IMR-90 (cell line): ENCODE measurements around the gene SCTR. TPM values are rescaled to one million over a fixed set of nuclear protein-coding genes. Genes with fewer than 3 reads are reported as not detected.

Source experiments
- ATAC-seq: fragments of 200-7000 bp; cut with Tn5 transposase; 2 replicates; pipeline ENCODE4 v1.9.1; 2020; ENCODE audit warnings: low read depth, mild to moderate bottlenecking, moderate library complexity
- BruUV-seq: library from RNA; stranded (reverse); fragments of 400-500 nt; replicated peaks from 2 replicates; lab custom pipeline; 2021; lab: Mats Ljungman, UMichigan
- CTCF ChIA-PET: fragments of 300-600 bp; formaldehyde crosslinking; extraction: SDS; loops from one replicate; lab custom pipeline; 2021; ENCODE audit warnings: antibody characterized with exemption; lab: Yijun Ruan, JAX
- POLR2A ChIA-PET: fragments of 300-600 bp; sonication (Branson Sonifier 250); formaldehyde crosslinking; loops from one replicate; lab custom pipeline; 2022; ENCODE audit warnings: antibody characterized with exemption; ENCODE audit not compliant: unreplicated experiment; lab: Charles Lee
- DNase-seq: peaks from one replicate; pipeline ENCODE4 v3.0.0; 2013
- H2AFZ ChIP-seq: replicated peaks from 2 replicates; pipeline ENCODE3; 2013; ENCODE audit warnings: low read length, mild to moderate bottlenecking; ENCODE audit not compliant: poor library complexity
- H2AK5ac ChIP-seq: 2 replicates; pipeline ENCODE4 v1.6.1; 2013; ENCODE audit warnings: low read depth, low read length, inconsistent platforms
- H2AK9ac ChIP-seq: replicated peaks from 2 replicates; pipeline ENCODE3; 2013; ENCODE audit warnings: mild to moderate bottlenecking, low read depth, low read length, moderate library complexity; ENCODE audit not compliant: poor library complexity
- H2BK120ac ChIP-seq: 2 replicates; pipeline ENCODE4 v1.6.1; 2013; ENCODE audit warnings: low read depth, low read length, inconsistent platforms
- H2BK15ac ChIP-seq: 3 replicates; pipeline ENCODE4 v1.6.1; 2013; ENCODE audit warnings: low read depth, low read length, inconsistent platforms
- H2BK20ac ChIP-seq: 2 replicates; pipeline ENCODE4 v1.6.1; 2013; ENCODE audit warnings: low read depth, mild to moderate bottlenecking, inconsistent platforms, low read length, moderate library complexity
- H2BK5ac ChIP-seq: 2 replicates; pipeline ENCODE4 v1.6.1; 2013; ENCODE audit warnings: mild to moderate bottlenecking, low read depth, low read length, inconsistent platforms; ENCODE audit not compliant: poor library complexity, severe bottlenecking
- H3K14ac ChIP-seq: replicated peaks from 2 replicates; pipeline ENCODE4 v1.6.1; 2013; ENCODE audit warnings: low read depth, low read length, inconsistent platforms
- H3K18ac ChIP-seq: 2 replicates; pipeline ENCODE4 v1.6.1; 2013; ENCODE audit warnings: low read depth, low read length, control low read depth
- H3K23ac ChIP-seq: 2 replicates; pipeline ENCODE4 v1.6.1; 2013; ENCODE audit warnings: low read depth, low read length, inconsistent platforms
- H3K27ac ChIP-seq: 2 replicates; pipeline ENCODE4 v1.5.1; 2013; ENCODE audit warnings: mild to moderate bottlenecking, control low read depth, low read length; ENCODE audit not compliant: insufficient read depth
- H3K27me3 ChIP-seq: 2 replicates; pipeline ENCODE4 v1.6.1; 2013; ENCODE audit warnings: low read length; ENCODE audit not compliant: control insufficient read depth, insufficient read depth
- H3K36me3 ChIP-seq: 2 replicates; pipeline ENCODE4 v1.6.1; 2013; ENCODE audit warnings: low read length, mixed read lengths; ENCODE audit not compliant: control insufficient read depth, insufficient read depth
- H3K4ac ChIP-seq: 2 replicates; pipeline ENCODE4 v1.6.1; 2013; ENCODE audit warnings: low read depth, low read length, inconsistent platforms
- H3K4me1 ChIP-seq: 2 replicates; pipeline ENCODE4 v1.6.1; 2013; ENCODE audit warnings: low read length, mixed read lengths; ENCODE audit not compliant: control insufficient read depth, insufficient read depth
- H3K4me2 ChIP-seq: 2 replicates; pipeline ENCODE4 v1.6.1; 2013; ENCODE audit warnings: low read depth, mild to moderate bottlenecking, control low read depth, low read length, moderate library complexity
- H3K4me3 ChIP-seq: 2 replicates; pipeline ENCODE4 v1.5.1; 2013; ENCODE audit warnings: low read depth, mild to moderate bottlenecking, control low read depth, low read length, moderate library complexity; ENCODE audit not compliant: insufficient read depth
- H3K56ac ChIP-seq: 2 replicates; pipeline ENCODE4 v1.6.1; 2013; ENCODE audit warnings: low read length, inconsistent platforms; ENCODE audit not compliant: insufficient read depth; ENCODE audit errors: extremely low read depth
- H3K79me1 ChIP-seq, 2 experiments: 2 replicates each; pipeline ENCODE4 v1.6.1; 2013; ENCODE audit warnings: low read length in 2 of 2, inconsistent platforms in 1 of 2, low read depth in 1 of 2
- H3K9ac ChIP-seq: 2 replicates; pipeline ENCODE4 v1.6.1; 2013; ENCODE audit warnings: low read depth, low read length, control low read depth
- H3K9me1 ChIP-seq: 2 replicates; pipeline ENCODE4 v1.6.1; 2013; ENCODE audit warnings: low read length, inconsistent platforms; ENCODE audit not compliant: insufficient read depth
- H3K9me3 ChIP-seq: 2 replicates; pipeline ENCODE4 v1.6.1; 2013; ENCODE audit warnings: low read length; ENCODE audit not compliant: control insufficient read depth, insufficient read depth
- H4K20me1 ChIP-seq: 2 replicates; pipeline ENCODE4 v1.6.1; 2013; ENCODE audit warnings: low read length, inconsistent platforms; ENCODE audit not compliant: insufficient read depth
- H4K5ac ChIP-seq: 2 replicates; pipeline ENCODE4 v1.6.1; 2013; ENCODE audit warnings: mild to moderate bottlenecking, low read depth, low read length, control low read depth
- H4K8ac ChIP-seq, 2 experiments: 2 replicates each; pipeline ENCODE4 v1.6.1; 2013; ENCODE audit warnings: low read depth in 2 of 2, low read length in 2 of 2, control low read depth in 1 of 2, inconsistent platforms in 1 of 2
- H4K91ac ChIP-seq: 2 replicates; pipeline ENCODE4 v1.6.1; 2013; ENCODE audit warnings: low read depth, low read length, inconsistent platforms; ENCODE audit not compliant: insufficient read depth
- BHLHE40 ChIP-seq: fragments of 150-350 bp; IDR thresholded peaks from 2 replicates; pipeline ENCODE4 v1.6.1; 2016; ENCODE audit warnings: mild to moderate bottlenecking, low read depth, low read length
- CEBPB ChIP-seq: IDR thresholded peaks from 2 replicates; pipeline ENCODE4 v1.6.1; 2012; ENCODE audit warnings: low read depth, low read length, improper control_type of control experiment
- CHD1 ChIP-seq: IDR thresholded peaks from 2 replicates; pipeline ENCODE4 v1.6.1; 2012; ENCODE audit warnings: low read depth, low read length, improper control_type of control experiment
- FOS ChIP-seq: fragments of 150-350 bp; IDR thresholded peaks from 2 replicates; pipeline ENCODE4 v1.6.1; 2016; ENCODE audit warnings: low read depth, low read length
- MAZ ChIP-seq: IDR thresholded peaks from 2 replicates; pipeline ENCODE4 v1.6.1; 2012; ENCODE audit warnings: low read depth, mild to moderate bottlenecking, low read length, improper control_type of control experiment, moderate library complexity, borderline replicate concordance
- POLR2A ChIP-seq: IDR thresholded peaks from 2 replicates; pipeline ENCODE4 v1.6.1; 2012; ENCODE audit warnings: mild to moderate bottlenecking, low read depth, low read length
- RAD21 ChIP-seq: IDR thresholded peaks from 2 replicates; pipeline ENCODE4 v1.6.1; 2012; ENCODE audit warnings: low read length, improper control_type of control experiment
- WGBS, 2 experiments: methylation state at CpG; one replicate each; pipeline versions ENCODE4 v1.1.5 to v1.1.7; 2013; ENCODE audit warnings: missing lambda C conversion rate in 2 of 2; ENCODE audit not compliant: insufficient read length in 1 of 2; ENCODE audit errors: extremely low coverage in 2 of 2; 5-methylcytosine and 5-hydroxymethylcytosine counted together
- dilution Hi-C: fragments of 300-500 bp; cut with HindIII; formaldehyde crosslinking; loops from one replicate; pipeline ENCODE4 v1.14.3; 2018; ENCODE audit warnings: low sequenced_read_pairs; ENCODE audit not compliant: unreplicated experiment
- in situ Hi-C: fragments of 300-500 bp; cut with MboI; formaldehyde crosslinking; loops from 3 replicates; pipeline ENCODE4 v1.14.3; 2019; ENCODE audit warnings: low sequenced_read_pairs, inconsistent platforms, mixed read lengths
- intact Hi-C: fragments of 100-400 bp; cut with micrococcal nuclease; formaldehyde crosslinking; loops from 2 replicates; pipeline ENCODE4 v1.10.0; 2022
- polyA plus RNA-seq, 3 experiments: library from polyadenylated mRNA; depleted of rRNA; stranded (reverse); fragments of >200 nt; gene quantifications; 2 replicates each; pipeline ENCODE4 v1.2.3, GENCODE V29; 2012; ENCODE audit warnings: low replicate concordance in 1 of 3
- total RNA-seq: library from RNA; depleted of rRNA; stranded (reverse); fragments of >200 nt; gene quantifications from 2 replicates; pipeline ENCODE4 v1.2.3, GENCODE V29; 2012
- TF ChIP-seq, protein P1 (sequence below): fragments of 150-350 bp; IDR thresholded peaks from 2 replicates; pipeline ENCODE4 v1.6.1; 2016; ENCODE audit warnings: low read depth, mild to moderate bottlenecking, low read length, moderate library complexity, borderline replicate concordance
- TF ChIP-seq, protein P2 (sequence below): fragments of 150-350 bp; IDR thresholded peaks from 2 replicates; pipeline ENCODE4 v1.6.1; 2017; ENCODE audit warnings: mild to moderate bottlenecking, antibody characterized with exemption, low read length, low read depth
- TF ChIP-seq, protein P3 (sequence below): conservative IDR thresholded peaks from 2 replicates; pipeline ENCODE4 v1.5.1; 2012; ENCODE audit warnings: mild to moderate bottlenecking, low read depth, low read length, improper control_type of control experiment

SCTR gene
- total and polyA plus RNA-seq, 2 of the 4 experiments (the other 2 are of a cell fraction), result not detected

DNA sequence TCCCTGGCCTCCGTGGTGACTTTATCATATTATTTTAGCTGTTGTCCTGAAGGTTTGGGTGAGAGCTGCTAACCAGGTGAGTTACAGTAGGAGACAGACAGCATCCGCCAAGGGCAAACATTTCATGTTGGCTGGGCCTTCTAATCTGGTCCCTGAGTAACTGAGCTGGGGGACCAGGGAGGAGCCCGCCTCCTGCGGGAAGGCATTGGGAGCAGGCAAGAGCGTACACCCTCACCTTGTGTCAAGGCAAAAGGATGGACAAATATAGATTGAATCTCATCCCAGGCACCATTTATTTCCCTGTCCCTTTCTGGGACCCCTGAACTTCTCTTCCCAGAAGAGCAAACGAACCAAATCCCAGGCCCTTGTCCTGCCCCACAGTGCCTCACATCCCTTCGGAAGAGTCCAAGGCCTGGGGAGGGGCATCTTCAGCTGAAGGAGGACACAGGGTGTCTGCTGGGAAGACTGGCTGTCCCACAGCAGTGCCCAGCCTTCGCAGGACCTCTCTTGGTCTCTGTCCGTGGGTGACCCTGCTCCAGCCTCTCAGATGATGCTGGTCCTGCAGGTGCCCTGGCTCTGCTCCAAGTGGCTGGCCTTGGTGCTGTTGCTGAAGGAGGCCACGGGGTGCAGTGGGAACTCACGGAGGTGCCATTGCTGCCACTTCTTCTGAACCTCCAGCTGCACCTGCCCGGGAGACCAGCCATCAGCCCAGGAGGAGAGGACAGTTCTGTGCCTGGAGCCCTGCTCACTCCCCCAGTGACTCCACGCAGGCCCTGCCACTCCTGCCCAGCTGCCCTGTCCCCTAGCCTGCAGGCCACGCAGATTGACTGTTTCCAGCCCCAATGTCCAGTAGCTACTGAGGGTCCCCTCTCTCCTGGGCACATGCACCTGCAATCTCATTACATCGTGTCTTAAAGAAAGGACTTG lies 84.4 kb downstream of the SCTR start (continued):
- no peak for TF ChIP-seq BHLHE40

DNA sequence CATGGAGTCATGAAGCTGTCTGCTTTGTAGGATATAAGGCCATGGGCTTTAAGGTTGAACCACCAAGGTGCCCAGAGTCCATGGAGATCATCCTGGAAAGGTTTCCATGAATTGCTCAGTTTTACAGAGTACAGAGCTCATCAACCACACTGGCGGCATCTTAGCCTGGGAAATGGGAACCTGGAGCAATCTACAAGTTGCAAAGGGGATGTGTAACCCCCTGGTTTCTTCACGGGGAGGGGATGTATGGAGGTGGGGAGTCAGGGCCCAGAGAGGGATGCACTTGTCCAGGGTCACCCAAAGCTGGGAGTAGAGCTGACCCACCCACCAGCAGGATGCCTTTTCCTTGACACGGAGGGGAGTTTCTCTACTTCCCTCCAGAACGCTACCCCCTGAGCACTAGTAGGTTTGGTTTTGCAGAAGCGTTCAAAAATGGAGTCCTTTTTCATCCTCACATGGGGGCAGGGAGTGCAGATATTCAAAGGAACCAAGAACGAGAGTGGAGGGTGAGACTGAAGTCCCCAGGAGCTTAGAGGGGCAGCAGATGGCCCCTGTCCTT lies 85.5 kb downstream of the SCTR start:
- Histone ChIP-seq H2BK15ac (no peak overlapping the region), H3K18ac (no peak overlapping the region), H3K23ac (no peak overlapping the region), H4K20me1 (no peaks in the 10 kb centered on the region), H2BK120ac (no peak overlapping the region), H2AK5ac (no peak overlapping the region), H4K5ac (no peak overlapping the region), H3K79me1 (no peaks in the 10 kb centered on the region), H2BK20ac (no peak overlapping the region), H3K9ac (no peak overlapping the region), H2BK5ac (no peak overlapping the region), H3K4me3 (no peak overlapping the region), H3K56ac (no peak overlapping the region), H3K27me3 (peaks cover 27% of the 10 kb centered on the region), H3K9me1 (no peaks in the 10 kb centered on the region), H4K91ac (no peak overlapping the region), H3K4me2 (no peak overlapping the region), H3K9me3 (no peaks in the 10 kb centered on the region), H2AFZ (no peak overlapping the region), H3K14ac (no peak overlapping the region), H3K36me3 (no peaks in the 10 kb centered on the region), H3K27ac (no peak overlapping the region), H4K8ac (no peak overlapping the region), H2AK9ac (no peak overlapping the region), H3K4me1 (no peaks in the 10 kb centered on the region), H3K4ac (no peak overlapping the region)
- WGBS, 2 experiments, result no CpG with 5 or more reads among the region's 6 CpGs
- TF ChIP-seq, protein P1, sequence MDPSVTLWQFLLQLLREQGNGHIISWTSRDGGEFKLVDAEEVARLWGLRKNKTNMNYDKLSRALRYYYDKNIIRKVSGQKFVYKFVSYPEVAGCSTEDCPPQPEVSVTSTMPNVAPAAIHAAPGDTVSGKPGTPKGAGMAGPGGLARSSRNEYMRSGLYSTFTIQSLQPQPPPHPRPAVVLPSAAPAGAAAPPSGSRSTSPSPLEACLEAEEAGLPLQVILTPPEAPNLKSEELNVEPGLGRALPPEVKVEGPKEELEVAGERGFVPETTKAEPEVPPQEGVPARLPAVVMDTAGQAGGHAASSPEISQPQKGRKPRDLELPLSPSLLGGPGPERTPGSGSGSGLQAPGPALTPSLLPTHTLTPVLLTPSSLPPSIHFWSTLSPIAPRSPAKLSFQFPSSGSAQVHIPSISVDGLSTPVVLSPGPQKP, result no peak
- TF ChIP-seq, protein P2, sequence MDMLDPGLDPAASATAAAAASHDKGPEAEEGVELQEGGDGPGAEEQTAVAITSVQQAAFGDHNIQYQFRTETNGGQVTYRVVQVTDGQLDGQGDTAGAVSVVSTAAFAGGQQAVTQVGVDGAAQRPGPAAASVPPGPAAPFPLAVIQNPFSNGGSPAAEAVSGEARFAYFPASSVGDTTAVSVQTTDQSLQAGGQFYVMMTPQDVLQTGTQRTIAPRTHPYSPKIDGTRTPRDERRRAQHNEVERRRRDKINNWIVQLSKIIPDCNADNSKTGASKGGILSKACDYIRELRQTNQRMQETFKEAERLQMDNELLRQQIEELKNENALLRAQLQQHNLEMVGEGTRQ, result no peak
- TF ChIP-seq POLR2A (no peak), BHLHE40 (no peak), MAZ (no peak), FOS (no peak), CHD1 (no peak), CEBPB (no peak), RAD21 (no peak)
- TF ChIP-seq, protein P3, sequence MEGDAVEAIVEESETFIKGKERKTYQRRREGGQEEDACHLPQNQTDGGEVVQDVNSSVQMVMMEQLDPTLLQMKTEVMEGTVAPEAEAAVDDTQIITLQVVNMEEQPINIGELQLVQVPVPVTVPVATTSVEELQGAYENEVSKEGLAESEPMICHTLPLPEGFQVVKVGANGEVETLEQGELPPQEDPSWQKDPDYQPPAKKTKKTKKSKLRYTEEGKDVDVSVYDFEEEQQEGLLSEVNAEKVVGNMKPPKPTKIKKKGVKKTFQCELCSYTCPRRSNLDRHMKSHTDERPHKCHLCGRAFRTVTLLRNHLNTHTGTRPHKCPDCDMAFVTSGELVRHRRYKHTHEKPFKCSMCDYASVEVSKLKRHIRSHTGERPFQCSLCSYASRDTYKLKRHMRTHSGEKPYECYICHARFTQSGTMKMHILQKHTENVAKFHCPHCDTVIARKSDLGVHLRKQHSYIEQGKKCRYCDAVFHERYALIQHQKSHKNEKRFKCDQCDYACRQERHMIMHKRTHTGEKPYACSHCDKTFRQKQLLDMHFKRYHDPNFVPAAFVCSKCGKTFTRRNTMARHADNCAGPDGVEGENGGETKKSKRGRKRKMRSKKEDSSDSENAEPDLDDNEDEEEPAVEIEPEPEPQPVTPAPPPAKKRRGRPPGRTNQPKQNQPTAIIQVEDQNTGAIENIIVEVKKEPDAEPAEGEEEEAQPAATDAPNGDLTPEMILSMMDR, result no peak
- in situ Hi-C loops (no loop called here), intact Hi-C loops (no loop called here), dilution Hi-C loops (no loop called here)
- no TSS peak for BruUV-seq
- ATAC-seq, result no peak
- ChIA-PET CTCF (no interaction called here), POLR2A (no interaction called here)
- no peak for DNase-seq
